GM18517 (cell line): ENCODE data around the gene ENOX1.

ENCODE experiments used
- ATAC-seq: cut with Tn5 transposase; IDR thresholded peaks from one replicate; pipeline ENCODE4 v1.9.1; 2021; ENCODE audit warnings: mild to moderate bottlenecking, moderate library complexity; ENCODE audit not compliant: unreplicated experiment

Gene ENOX1

GRCh38 chr13:43555667-43556066 is 231.1 kb downstream of the ENOX1 start:
- ATAC-seq, result no peak

- ATAC-seq, result no peak
Observed at GRCh38 chr13:43551897-43552456, 234.8 kb downstream of the ENOX1 start.

- ATAC-seq, result no peak
Observed at GRCh38 chr13:43546816-43547215, 240.0 kb downstream of the ENOX1 start.

- ATAC-seq, result no peak
Observed at GRCh38 chr13:43546251-43546650, 240.5 kb downstream of the ENOX1 start.

GRCh38 chr13:43545317-43545874 is 241.4 kb downstream of the ENOX1 start:
- ATAC-seq, result no peak

- ATAC-seq, result no peak
Observed at GRCh38 chr13:43544631-43545030, 242.1 kb downstream of the ENOX1 start.

- no peak for ATAC-seq
Observed at GRCh38 chr13:43544011-43544410, 242.8 kb downstream of the ENOX1 start.

- no peak for ATAC-seq
Observed at GRCh38 chr13:43543331-43543730, 243.4 kb downstream of the ENOX1 start.

- no peak for ATAC-seq
Observed at GRCh38 chr13:43537124-43537523, 249.6 kb downstream of the ENOX1 start.

GRCh38 chr13:43529796-43530195 is 257.0 kb downstream of the ENOX1 start:
- ATAC-seq, result no peak

GRCh38 chr13:43528992-43529391 is 257.8 kb downstream of the ENOX1 start:
- no peak for ATAC-seq

GRCh38 chr13:43522788-43523187 is 264.0 kb downstream of the ENOX1 start:
- no peak for ATAC-seq

GRCh38 chr13:43520351-43520750 is 266.4 kb downstream of the ENOX1 start:
- ATAC-seq, result no peak

- ATAC-seq, result no peak
Observed at GRCh38 chr13:43518833-43519232, 267.9 kb downstream of the ENOX1 start.

- ATAC-seq, result no peak
Observed at GRCh38 chr13:43516401-43516833, 270.4 kb downstream of the ENOX1 start.

- no peak for ATAC-seq
Observed at GRCh38 chr13:43515531-43515930, 271.2 kb downstream of the ENOX1 start.

GRCh38 chr13:43514311-43514710 is 272.5 kb downstream of the ENOX1 start:
- no peak for ATAC-seq

GRCh38 chr13:43512221-43512620 is 274.6 kb downstream of the ENOX1 start:
- no peak for ATAC-seq

GRCh38 chr13:43510956-43511901 is 275.5 kb downstream of the ENOX1 start:
- no peak for ATAC-seq

GRCh38 chr13:43495732-43496131 is 291.0 kb downstream of the ENOX1 start:
- ATAC-seq, result no peak

GRCh38 chr13:43494206-43494605 is 292.6 kb downstream of the ENOX1 start:
- no peak for ATAC-seq

GRCh38 chr13:43493496-43494000 is 293.2 kb downstream of the ENOX1 start:
- no peak for ATAC-seq
